ENCODE results near the gene SF3B4.
"Not testable (repeated sequence)": the region's sequence is repeated elsewhere in the genome, so short reads cannot be mapped to it uniquely, and the experiment has no call there.

SF3B4 gene

DNA sequence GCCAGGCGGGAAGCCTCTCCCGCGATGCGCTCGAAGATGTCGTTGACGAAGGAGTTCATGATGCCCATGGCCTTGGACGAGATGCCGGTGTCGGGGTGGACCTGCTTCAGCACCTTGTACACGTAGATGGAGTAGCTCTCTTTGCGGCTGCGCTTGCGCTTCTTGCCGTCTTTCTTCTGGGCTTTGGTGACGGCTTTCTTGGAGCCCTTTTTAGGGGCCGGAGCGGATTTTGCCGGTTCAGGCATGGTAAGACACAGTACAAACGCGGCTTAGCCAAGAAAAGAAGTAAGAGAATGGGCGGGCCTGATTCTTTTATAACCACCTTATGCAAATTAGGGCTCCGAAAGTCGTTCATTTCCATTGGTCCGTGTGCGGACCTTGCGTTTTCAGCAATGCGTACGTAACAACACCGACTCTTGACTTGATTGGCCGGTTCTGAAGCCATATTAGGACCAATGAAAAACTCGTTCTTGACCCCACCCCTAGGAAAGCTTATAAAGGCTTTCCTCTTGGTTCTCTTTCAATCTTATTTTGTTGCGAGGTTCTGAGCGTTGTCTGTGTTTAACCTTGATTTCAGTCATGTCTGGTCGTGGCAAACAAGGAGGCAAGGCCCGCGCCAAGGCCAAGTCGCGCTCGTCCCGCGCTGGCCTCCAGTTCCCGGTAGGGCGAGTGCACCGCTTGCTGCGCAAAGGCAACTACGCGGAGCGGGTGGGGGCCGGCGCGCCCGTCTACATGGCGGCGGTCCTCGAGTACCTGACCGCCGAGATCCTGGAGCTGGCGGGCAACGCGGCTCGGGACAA lies 41.0 kb downstream of the SF3B4 start:
- peak; percentile 99 to 100 for DNase-seq

DNA sequence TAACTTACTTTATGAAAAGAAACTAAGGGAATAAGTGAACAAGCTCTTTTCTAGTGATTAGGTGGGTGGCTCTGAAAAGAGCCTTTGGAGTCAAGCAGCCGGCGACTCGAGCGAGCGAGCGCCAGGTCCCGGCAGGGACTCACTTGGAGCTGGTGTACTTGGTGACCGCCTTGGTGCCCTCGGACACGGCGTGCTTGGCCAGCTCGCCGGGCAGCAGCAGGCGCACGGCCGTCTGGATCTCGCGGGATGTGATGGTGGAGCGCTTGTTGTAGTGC lies 41.5 kb downstream of the SF3B4 start:
- DNase-seq, result not testable (repeated sequence)

GRCh38 chr1:149885339-149886120 lies 42.1 kb downstream of the SF3B4 start:
- peak; percentile 89 to 96 for DNase-seq

- DNase-seq, result peak; percentile 72 to 81
These were observed 42.9 kb downstream of the SF3B4 start for GRCh38 chr1:149884433-149885338.

- DNase-seq, result no peak
These were observed 43.9 kb downstream of the SF3B4 start for GRCh38 chr1:149883598-149884247.

DNA sequence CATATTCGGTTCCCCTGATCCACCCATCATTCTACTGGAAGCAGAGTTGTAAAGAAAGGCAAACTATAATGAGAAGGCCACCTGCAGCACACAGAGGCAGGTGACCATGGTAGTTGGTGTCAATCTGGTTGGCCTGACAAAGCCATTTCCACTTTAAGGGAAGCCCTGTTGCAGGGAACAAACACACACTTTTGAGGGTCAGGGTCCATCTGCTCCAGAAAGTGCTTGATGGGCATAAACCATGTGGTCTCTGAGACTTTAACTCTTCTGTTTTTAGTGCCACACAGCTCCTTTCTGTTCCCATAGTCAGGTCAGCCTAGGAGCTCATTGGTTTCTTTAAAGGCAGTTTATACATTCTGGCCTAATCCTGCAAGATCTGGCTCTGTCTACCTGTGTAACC lies 45.7 kb downstream of the SF3B4 start:
- DNase-seq, result no peak

- no peak for DNase-seq
These were observed 48.0 kb downstream of the SF3B4 start for GRCh38 chr1:149879556-149879955.

DNA sequence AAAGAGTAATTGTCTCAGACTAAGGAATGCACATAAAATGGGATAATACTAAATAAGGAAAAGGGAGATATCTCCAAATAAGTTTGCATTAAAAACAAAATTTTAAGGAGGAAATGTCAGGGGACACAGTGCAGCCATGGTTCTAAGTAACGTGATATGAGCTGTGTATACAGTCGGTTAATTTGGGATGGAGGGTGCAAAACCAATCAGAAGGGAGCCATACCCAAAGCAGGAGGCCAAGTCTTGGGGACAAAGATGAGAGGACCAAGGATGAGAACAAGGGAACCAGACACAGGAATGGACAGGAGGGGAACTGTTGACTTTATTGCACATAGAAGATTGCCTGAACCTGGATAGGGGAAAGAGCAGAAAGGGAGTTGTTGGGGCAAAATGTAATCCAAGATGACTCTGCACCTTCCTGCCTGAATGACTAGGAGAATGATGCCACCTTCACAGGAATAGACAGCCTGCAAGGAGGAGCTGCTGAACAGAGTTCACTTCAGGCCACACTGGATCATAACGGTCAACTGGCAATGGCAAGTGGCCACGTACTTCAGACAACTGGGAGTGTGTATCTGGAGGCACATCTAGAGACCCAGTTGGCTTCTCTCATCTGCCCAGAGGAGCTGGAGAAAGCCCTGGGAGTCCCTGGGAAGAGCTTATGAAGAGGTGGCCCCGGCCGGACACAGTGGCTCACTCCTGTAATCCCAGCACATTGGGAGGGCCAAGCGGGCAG lies 50.2 kb downstream of the SF3B4 start:
- no peak for DNase-seq
